Gastrocnemius medialis (tissue), 4 donors: ENCODE results near the gene DPH5. TPM values are rescaled to one million over a fixed set of nuclear protein-coding genes. Genes with fewer than 3 reads are reported as not detected.
"Not testable (repeated sequence)": the region's sequence is repeated elsewhere in the genome, so short reads cannot be mapped to it uniquely, and the experiment has no call there.

Experiments
- ATAC-seq, 2 donors: fragments of 150-250 bp; one replicate each; pipeline ENCODE4 v1.9.1; 2016
- DNase-seq, 2 donors: peaks; one replicate each; pipeline ENCODE4 v3.0.0-alpha.2; 2019
- H3K27ac ChIP-seq, 4 donors: fragments of 200-600 bp; sonication (generic); 1 replicate in 1 of 4; 2 replicates in 3 of 4; pipeline ENCODE4 v1.5.1; 2016 to 2018; ENCODE audit warnings: mild to moderate bottlenecking in 2 of 4, moderate library complexity in 1 of 4
- H3K27me3 ChIP-seq, 3 donors: fragments of 200-600 bp; sonication (generic) in 2 of 3; 1 replicate in 1 of 3; 2 replicates in 2 of 3; pipeline versions ENCODE4 v1.5.1 to v1.6.0; 2016 to 2019; ENCODE audit warnings: mild to moderate bottlenecking in 1 of 3, moderate library complexity in 1 of 3
- H3K36me3 ChIP-seq, 2 donors: fragments of 200-600 bp; sonication (generic) in 1 of 2; one replicate each; pipeline ENCODE4 v1.5.1; 2017 to 2018
- H3K4me1 ChIP-seq, 2 donors: fragments of 200-600 bp; sonication (generic) in 1 of 2; one replicate each; pipeline ENCODE4 v1.5.1; 2016 to 2017; ENCODE audit warnings: mild to moderate bottlenecking in 2 of 2
- H3K4me3 ChIP-seq, 4 donors: fragments of 200-600 bp; sonication (generic) in 3 of 4; 1 replicate in 1 of 4; 2 replicates in 3 of 4; pipeline ENCODE4 v1.5.1; 2016 to 2019; ENCODE audit warnings: mild to moderate bottlenecking in 2 of 4
- H3K9me3 ChIP-seq, 3 donors: fragments of 200-600 bp; sonication (generic) in 2 of 3; 1 replicate in 1 of 3; 2 replicates in 2 of 3; pipeline ENCODE4 v1.5.1; 2016 to 2019
- POLR2A ChIP-seq, 2 donors: fragments of 450-650 bp; IDR thresholded peaks; one replicate each; pipeline ENCODE4 v1.6.1; 2017; ENCODE audit warnings: antibody characterized with exemption in 2 of 2, mild to moderate bottlenecking in 2 of 2, moderate library complexity in 2 of 2
- in situ Hi-C, 4 donors: fragments of 200-750 bp; cut with MboI; loops; one replicate each; pipeline versions ENCODE4 v1.15.0 to v1.8.0; 2017; ENCODE audit warnings: low sequenced_read_pairs in 4 of 4
- intact Hi-C: fragments of 100-400 bp; cut with DNase I; formaldehyde crosslinking; loops from one replicate; pipeline ENCODE4 v1.15.1; 2023; ENCODE audit warnings: low total_unique reads
- total RNA-seq, 4 donors: library from RNA; depleted of rRNA; stranded (reverse); fragments of >200 nt; gene quantifications; one replicate each; pipeline versions ENCODE4 v1.1.0 to v1.2.3, GENCODE V29; 2016
- TF ChIP-seq, protein P1 (sequence below), 5 experiments: fragments of 450-650 bp in 3 of 5; fragments of 200-600 bp in 2 of 5; sonication (generic) in 2 of 5; IDR thresholded peaks in 4 of 5; conservative IDR thresholded peaks in 1 of 5; 1 replicate in 4 of 5; 2 replicates in 1 of 5; pipeline ENCODE4 v1.5.1; 2016 to 2019; ENCODE audit warnings: antibody characterized with exemption in 5 of 5, mild to moderate bottlenecking in 3 of 5, moderate library complexity in 3 of 5

Gene DPH5
- total RNA-seq, 4 donors from 2014 or later = 9.4 to 30.0 (median 22.2) TPM

DNA sequence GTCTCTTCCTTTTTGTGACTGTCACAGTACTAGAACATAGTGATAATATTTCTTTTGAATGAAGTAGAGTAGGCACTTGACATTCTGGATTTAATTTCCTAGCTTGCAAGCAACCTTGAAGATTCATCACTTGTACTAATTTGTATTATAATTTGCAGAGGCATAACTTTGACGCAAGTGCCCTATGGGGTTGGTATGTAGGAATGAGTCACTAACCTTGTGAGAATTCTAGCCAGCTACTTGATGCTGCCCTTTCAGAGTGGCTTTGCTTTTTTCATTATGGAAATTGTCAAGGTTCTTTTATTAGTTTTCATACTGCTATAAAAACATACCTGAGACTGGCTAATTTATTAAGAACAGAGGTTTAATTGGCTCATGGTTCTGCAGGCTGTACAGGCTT, 13.7 kb upstream of the DPH5 start:
- no peaks in the 10 kb centered on the region for H3K9me3 ChIP-seq
- H3K4me1 ChIP-seq = no peaks in the 10 kb centered on the region
- no peak overlapping the region for H3K4me3 ChIP-seq
- TF ChIP-seq, protein P1, sequence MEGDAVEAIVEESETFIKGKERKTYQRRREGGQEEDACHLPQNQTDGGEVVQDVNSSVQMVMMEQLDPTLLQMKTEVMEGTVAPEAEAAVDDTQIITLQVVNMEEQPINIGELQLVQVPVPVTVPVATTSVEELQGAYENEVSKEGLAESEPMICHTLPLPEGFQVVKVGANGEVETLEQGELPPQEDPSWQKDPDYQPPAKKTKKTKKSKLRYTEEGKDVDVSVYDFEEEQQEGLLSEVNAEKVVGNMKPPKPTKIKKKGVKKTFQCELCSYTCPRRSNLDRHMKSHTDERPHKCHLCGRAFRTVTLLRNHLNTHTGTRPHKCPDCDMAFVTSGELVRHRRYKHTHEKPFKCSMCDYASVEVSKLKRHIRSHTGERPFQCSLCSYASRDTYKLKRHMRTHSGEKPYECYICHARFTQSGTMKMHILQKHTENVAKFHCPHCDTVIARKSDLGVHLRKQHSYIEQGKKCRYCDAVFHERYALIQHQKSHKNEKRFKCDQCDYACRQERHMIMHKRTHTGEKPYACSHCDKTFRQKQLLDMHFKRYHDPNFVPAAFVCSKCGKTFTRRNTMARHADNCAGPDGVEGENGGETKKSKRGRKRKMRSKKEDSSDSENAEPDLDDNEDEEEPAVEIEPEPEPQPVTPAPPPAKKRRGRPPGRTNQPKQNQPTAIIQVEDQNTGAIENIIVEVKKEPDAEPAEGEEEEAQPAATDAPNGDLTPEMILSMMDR (IDR thresholded peaks at IDR 0.05 in 4 of 5, conservative IDR thresholded peaks at IDR 0.05 in 1 of 5) = no peak
- TF ChIP-seq POLR2A (IDR thresholded peaks at IDR 0.05) = no peak
- H3K27me3 ChIP-seq = no peaks in the 10 kb centered on the region
- no peaks in the 10 kb centered on the region for H3K36me3 ChIP-seq
- no peak for DNase-seq
- no peak overlapping the region for H3K27ac ChIP-seq
- ATAC-seq = no peak
- intact Hi-C loops (loop anchor here (10.0 kb wide), 1 partner anchor 246 kb away; no protein-coding TSS in a partner anchor), in situ Hi-C loops (no loop called here)

DNA sequence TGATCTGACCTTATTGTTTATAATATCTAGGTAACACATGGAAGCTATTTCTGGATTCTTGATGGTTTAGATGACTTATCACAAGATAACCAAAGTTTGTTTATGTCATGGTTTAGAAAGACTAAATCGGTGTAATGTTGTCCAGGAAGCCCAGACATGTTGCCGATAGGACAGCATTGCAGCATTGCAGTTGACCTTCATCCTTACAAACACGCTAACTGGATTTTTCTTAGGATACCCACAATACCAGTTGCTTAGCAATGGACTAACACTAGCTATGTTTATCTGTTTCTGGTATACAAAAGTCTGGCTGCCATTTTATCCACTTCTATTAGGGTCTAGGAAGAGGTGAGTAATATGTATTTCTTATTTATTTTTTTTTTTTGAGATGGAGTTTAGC, 11.7 kb upstream of the DPH5 start:
- ATAC-seq (no peak), DNase-seq (no peak)
- Histone ChIP-seq H3K27ac (no peak overlapping the region), H3K27me3 (no peaks in the 10 kb centered on the region), H3K4me1 (no peaks in the 10 kb centered on the region), H3K36me3 (no peaks in the 10 kb centered on the region), H3K9me3 (no peaks in the 10 kb centered on the region), H3K4me3 (no peak overlapping the region)
- intact Hi-C loops = loop anchor here (10.0 kb wide), 1 partner anchor 247 kb away; no protein-coding TSS in a partner anchor
- in situ Hi-C loops = no loop called here
- TF ChIP-seq, protein P1 (IDR thresholded peaks at IDR 0.05 in 4 of 5, conservative IDR thresholded peaks at IDR 0.05 in 1 of 5) = no peak
- TF ChIP-seq POLR2A (IDR thresholded peaks at IDR 0.05) = no peak

DNA sequence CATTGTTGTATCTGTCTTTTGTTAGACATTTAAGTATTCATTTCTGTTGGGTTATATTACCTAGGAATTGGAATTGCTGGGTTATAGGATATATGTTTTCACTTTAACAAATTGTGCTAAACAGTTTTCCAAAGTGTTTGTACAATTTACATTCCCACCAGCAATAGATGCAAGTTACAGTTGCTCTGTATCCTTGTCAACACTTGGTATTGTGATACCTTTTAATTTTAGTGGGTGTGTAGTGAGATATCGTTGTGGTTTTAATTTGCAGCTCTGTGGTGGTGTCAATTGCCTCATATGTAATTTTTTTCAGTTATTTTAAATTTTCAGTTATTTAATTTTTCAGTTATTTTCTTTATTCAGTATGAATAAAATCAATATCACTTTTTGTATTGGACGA, 7.4 kb upstream of the DPH5 start:
- Histone ChIP-seq H3K27ac (no peak overlapping the region), H3K36me3 (no peaks in the 10 kb centered on the region), H3K4me3 (no peak overlapping the region), H3K4me1 (no peaks in the 10 kb centered on the region), H3K27me3 (no peaks in the 10 kb centered on the region), H3K9me3 (no peaks in the 10 kb centered on the region)
- intact Hi-C loops (loop anchor here (10.0 kb wide), 1 partner anchor 252 kb away; no protein-coding TSS in a partner anchor), in situ Hi-C loops (no loop called here)
- ATAC-seq (no peak), DNase-seq (no peak)
- TF ChIP-seq POLR2A (IDR thresholded peaks at IDR 0.05) = no peak
- TF ChIP-seq, protein P1 (IDR thresholded peaks at IDR 0.05 in 4 of 5, conservative IDR thresholded peaks at IDR 0.05 in 1 of 5) = no peak

DNA sequence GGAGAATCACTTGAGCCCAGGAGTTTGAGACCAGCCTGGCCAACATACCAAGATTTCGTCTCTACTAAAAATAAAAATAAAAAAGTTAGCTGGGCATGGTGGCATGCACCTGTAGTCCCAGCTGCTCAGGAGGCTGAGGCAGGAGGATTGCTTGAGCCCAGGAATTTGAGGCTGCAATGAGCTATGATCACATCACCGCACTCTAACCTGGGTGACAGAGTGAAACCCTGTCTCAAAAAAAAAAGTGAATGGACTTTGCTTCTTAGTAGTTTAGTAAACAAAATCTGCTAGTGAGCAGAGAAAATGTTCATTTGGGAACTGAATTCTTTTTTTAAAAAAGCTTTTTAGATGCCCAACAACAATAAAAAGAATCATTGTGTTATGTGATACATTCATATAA, 6.5 kb upstream of the DPH5 start:
- H3K4me3 ChIP-seq, in situ Hi-C loops, ATAC-seq, DNase-seq, H3K9me3 ChIP-seq, H3K27me3 ChIP-seq, H3K4me1 ChIP-seq, H3K36me3 ChIP-seq, H3K27ac ChIP-seq: not testable (repeated sequence)
- intact Hi-C loops = loop anchor here (10.0 kb wide), 1 partner anchor 253 kb away; no protein-coding TSS in a partner anchor

DNA sequence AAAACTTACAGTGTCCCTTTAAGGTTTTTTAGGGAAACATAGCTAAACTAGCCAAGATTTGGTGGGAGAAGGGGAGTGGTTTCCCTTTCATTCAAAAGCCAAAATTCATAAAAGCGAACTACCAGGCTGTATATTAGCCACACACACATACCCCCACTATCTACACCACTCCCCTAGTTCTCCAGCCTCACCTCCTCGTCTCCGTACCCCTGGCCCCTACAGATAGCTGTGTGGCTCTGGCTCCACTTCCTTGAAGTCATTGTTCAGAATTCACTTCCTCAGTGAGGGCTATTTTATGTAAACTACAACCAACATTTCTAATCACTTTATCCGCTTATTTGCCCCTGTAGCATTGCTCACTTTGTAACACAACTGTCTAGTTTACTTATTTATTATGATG, 5.3 kb upstream of the DPH5 start:
- no peak overlapping the region for H3K4me3 ChIP-seq
- in situ Hi-C loops = no loop called here
- TF ChIP-seq, protein P1 (IDR thresholded peaks at IDR 0.05 in 4 of 5, conservative IDR thresholded peaks at IDR 0.05 in 1 of 5) = no peak
- no peak for TF ChIP-seq POLR2A (IDR thresholded peaks at IDR 0.05)
- no peaks in the 10 kb centered on the region for H3K36me3 ChIP-seq
- peaks cover 6 to 8% of the 10 kb centered on the region in 2 donors for H3K4me1 ChIP-seq
- intact Hi-C loops = loop anchor here (10.0 kb wide), 1 partner anchor 254 kb away; no protein-coding TSS in a partner anchor
- H3K27ac ChIP-seq = no peak overlapping the region
- ATAC-seq (no peak), DNase-seq (no peak)
- H3K27me3 ChIP-seq = no peaks in the 10 kb centered on the region
- no peaks in the 10 kb centered on the region for H3K9me3 ChIP-seq
